ENCODE data around the gene KCND1. TPM values are rescaled to one million over a fixed set of nuclear protein-coding genes. Genes with fewer than 3 reads are reported as not detected.

Gene KCND1
- total RNA-seq, 1 donor, result 3.0 TPM

GRCh38 chrX:48975041-48975440 is 3.4 kb upstream of the KCND1 start:
- no peak for DNase-seq (ENCODE audit: low read depth in 2 of 3, low spot score in 2 of 3)

GRCh38 chrX:48974574-48974973 is 2.9 kb upstream of the KCND1 start:
- DNase-seq (ENCODE audit: low read depth in 2 of 3, low spot score in 2 of 3), result no peak

- no peak for DNase-seq (ENCODE audit: low read depth in 2 of 3, low spot score in 2 of 3)
These were observed 2.4 kb upstream of the KCND1 start for GRCh38 chrX:48974033-48974432.

GRCh38 chrX:48972220-48973164 is 848 bp upstream of the KCND1 start:
- DNase-seq (ENCODE audit: low read depth in 2 of 3, low spot score in 2 of 3), result peak in 2 of 3 donors; percentile 48 to 66

- no peak for DNase-seq (ENCODE audit: low read depth in 2 of 3, low spot score in 2 of 3)
These were observed 2.2 kb downstream of the KCND1 start for GRCh38 chrX:48969471-48969870.

GRCh38 chrX:48968377-48968776 is 3.3 kb downstream of the KCND1 start:
- no peak for DNase-seq (ENCODE audit: low read depth in 2 of 3, low spot score in 2 of 3)

- DNase-seq (ENCODE audit: low read depth in 2 of 3, low spot score in 2 of 3), result no peak
These were observed 4.7 kb downstream of the KCND1 start for GRCh38 chrX:48966796-48967579.

- DNase-seq (ENCODE audit: low read depth in 2 of 3, low spot score in 2 of 3), result no peak
These were observed 5.7 kb downstream of the KCND1 start for GRCh38 chrX:48965959-48966358.

- DNase-seq (ENCODE audit: low read depth in 2 of 3, low spot score in 2 of 3), result peak in 1 of 3 donors; percentile 74
These were observed 10.0 kb downstream of the KCND1 start for GRCh38 chrX:48961585-48962091.

GRCh38 chrX:48960291-48960690 is 11.4 kb downstream of the KCND1 start:
- DNase-seq (ENCODE audit: low read depth in 2 of 3, low spot score in 2 of 3), result no peak

- DNase-seq (ENCODE audit: low read depth in 2 of 3, low spot score in 2 of 3), result peak in 1 of 3 donors; percentile 30
These were observed 13.0 kb downstream of the KCND1 start for GRCh38 chrX:48958635-48959094.

GRCh38 chrX:48957827-48958634 is 13.6 kb downstream of the KCND1 start:
- peak; percentile 83 to 97 (median 96) for DNase-seq (ENCODE audit: low read depth in 2 of 3, low spot score in 2 of 3)

- no peak for DNase-seq (ENCODE audit: low read depth in 2 of 3, low spot score in 2 of 3)
These were observed 14.2 kb downstream of the KCND1 start, which contains the start of gene OTUD5 for GRCh38 chrX:48957477-48957826. Gene OTUD5 (minus strand): TSS chrX:48957607. CDS start chrX:48957570, 37 bp downstream.

GRCh38 chrX:48956728-48957414 is 14.8 kb downstream of the KCND1 start:
- DNase-seq (ENCODE audit: low read depth in 2 of 3, low spot score in 2 of 3), result no peak

GRCh38 chrX:48948589-48948988 is 23.1 kb downstream of the KCND1 start:
- no peak for DNase-seq (ENCODE audit: low read depth in 2 of 3, low spot score in 2 of 3)

GRCh38 chrX:48945517-48946348 is 25.9 kb downstream of the KCND1 start:
- peak in 1 of 3 donors; percentile 47 for DNase-seq (ENCODE audit: low read depth in 2 of 3, low spot score in 2 of 3)

- no peak for DNase-seq (ENCODE audit: low read depth in 2 of 3, low spot score in 2 of 3)
These were observed 28.7 kb downstream of the KCND1 start for GRCh38 chrX:48942895-48943294.

GRCh38 chrX:48940404-48940955 is 31.2 kb downstream of the KCND1 start:
- DNase-seq (ENCODE audit: low read depth in 2 of 3, low spot score in 2 of 3), result peak in 1 of 3 donors; percentile 19

Measured in hematopoietic multipotent progenitor cell (in vitro differentiated cells).